ENCODE measurements around the gene KCNH4. TPM values are rescaled to one million over a fixed set of nuclear protein-coding genes. Genes with fewer than 3 reads are reported as not detected.
A peak's percentile ranks its signal among the peaks of the same experiment; 100 is the strongest.

Gene KCNH4
- total and polyA plus RNA-seq, 2 experiments from 2014 or later = not detected

DNA sequence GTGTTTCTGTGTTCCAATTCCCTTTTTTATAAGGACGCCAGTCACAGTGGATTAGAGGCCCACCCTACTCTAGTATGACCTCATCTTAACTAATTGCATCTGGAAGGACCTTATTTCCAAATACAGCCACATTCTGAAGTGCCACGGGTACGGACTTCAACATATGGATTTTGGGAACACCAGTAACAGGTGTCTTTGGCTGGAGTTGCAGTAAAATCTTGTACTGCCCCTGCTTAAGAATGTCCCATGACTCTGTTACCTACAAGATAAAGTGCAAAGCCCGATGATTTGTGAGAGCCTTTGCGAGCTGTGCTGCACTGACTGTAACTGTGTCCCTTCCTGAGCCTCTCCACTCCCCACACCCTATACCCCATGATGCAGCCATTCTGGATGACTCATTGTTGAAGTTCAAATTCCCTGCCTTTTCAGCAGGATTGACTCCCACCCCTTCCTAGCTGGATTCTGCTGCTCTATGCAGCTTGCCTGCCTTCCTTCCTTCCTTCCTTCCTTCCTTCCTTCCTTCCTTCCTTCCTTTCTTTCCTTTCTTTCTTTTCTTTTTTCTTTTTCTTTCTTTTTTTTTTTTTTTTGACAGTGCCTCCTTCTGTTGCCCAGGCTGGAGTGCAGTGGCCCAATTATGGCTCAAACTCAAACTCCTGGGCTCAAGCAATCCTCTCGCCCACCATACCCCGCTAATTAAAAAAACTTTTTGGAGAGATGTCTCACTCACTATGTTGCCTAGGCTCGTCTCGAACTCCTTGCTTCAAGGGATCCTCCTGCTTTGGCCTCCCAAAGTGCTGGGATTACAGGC is 2.2 kb upstream of the KCNH4 start:
- TF ChIP-seq, protein P1, sequence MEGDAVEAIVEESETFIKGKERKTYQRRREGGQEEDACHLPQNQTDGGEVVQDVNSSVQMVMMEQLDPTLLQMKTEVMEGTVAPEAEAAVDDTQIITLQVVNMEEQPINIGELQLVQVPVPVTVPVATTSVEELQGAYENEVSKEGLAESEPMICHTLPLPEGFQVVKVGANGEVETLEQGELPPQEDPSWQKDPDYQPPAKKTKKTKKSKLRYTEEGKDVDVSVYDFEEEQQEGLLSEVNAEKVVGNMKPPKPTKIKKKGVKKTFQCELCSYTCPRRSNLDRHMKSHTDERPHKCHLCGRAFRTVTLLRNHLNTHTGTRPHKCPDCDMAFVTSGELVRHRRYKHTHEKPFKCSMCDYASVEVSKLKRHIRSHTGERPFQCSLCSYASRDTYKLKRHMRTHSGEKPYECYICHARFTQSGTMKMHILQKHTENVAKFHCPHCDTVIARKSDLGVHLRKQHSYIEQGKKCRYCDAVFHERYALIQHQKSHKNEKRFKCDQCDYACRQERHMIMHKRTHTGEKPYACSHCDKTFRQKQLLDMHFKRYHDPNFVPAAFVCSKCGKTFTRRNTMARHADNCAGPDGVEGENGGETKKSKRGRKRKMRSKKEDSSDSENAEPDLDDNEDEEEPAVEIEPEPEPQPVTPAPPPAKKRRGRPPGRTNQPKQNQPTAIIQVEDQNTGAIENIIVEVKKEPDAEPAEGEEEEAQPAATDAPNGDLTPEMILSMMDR (IDR thresholded peaks at IDR 0.05; ENCODE audit: low read depth, low read length) = no peak
- H3K4me3 ChIP-seq = peak overlapping the region; percentile 27

DNA sequence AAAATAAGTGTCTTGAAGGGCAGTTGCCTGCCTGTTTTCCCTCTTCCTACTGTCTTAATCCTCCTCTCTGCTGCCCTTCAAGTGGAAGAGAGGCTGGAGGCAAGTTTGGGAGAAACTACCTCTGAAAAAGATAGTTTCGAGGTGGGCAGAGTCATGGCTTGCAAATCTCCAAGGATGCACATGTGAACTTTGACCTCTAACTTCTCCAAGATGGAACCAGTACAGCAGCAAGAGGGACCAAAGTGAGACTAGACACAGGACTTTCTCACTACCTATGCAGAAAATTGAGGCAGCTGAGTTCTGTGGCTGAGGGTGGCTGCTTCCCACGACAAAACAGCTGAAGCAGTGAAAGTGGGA is 887 bp upstream of the KCNH4 start:
- Histone ChIP-seq H3K4me3 (no peak overlapping the region), H3K27ac (no peak overlapping the region), H3K36me3 (no peaks in the 10 kb centered on the region), H3K9me3 (ENCODE audit: low read depth) (no peaks in the 10 kb centered on the region), H3K4me1 (ENCODE audit: low read depth) (peaks cover 19% of the 10 kb centered on the region), H3K27me3 (peaks cover 56% of the 10 kb centered on the region)
- DNase-seq (ENCODE audit: low read depth in 1 of 2, low spot score in 1 of 2) = no peak
- TF ChIP-seq, protein P1 (IDR thresholded peaks at IDR 0.05; ENCODE audit: low read depth, low read length) = no peak

More for the DNA sequence above, 2.2 kb upstream of the KCNH4 start:
- H3K27ac ChIP-seq = no peak overlapping the region
- H3K27me3 ChIP-seq = peaks cover 55% of the 10 kb centered on the region
- H3K36me3 ChIP-seq = no peaks in the 10 kb centered on the region
- no peaks in the 10 kb centered on the region for H3K9me3 ChIP-seq (ENCODE audit: low read depth)
- peaks cover 19% of the 10 kb centered on the region for H3K4me1 ChIP-seq (ENCODE audit: low read depth)
- peak in 1 of 2 donors; percentile 20 for DNase-seq (ENCODE audit: low read depth in 1 of 2, low spot score in 1 of 2)

DNA sequence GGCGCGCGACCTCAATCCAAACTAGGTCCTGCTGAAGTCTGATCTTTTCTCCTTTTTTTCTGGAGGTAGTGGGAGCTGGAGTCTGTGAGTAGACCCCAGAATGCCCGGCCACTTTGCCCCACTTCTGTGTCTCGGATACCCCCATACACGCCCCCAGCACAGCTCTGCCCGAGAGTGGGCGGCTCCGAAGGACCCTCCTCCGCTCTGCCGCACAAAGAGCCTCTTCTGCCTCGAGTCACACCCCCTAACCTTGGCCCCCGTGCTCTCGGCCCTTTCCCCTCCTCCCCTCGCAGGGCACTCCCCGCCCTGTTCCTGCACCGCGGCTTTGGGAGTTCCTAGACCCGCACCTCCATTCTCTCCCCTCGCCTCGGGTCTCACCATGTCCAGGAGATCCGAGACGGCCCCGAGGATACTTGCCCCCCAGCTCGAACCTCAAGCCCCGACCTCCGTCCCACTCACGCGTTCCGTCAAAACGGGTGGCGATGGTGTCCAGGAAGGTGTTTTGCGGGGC is 476 bp downstream of the KCNH4 start:
- TF ChIP-seq, protein P1 (IDR thresholded peaks at IDR 0.05; ENCODE audit: low read depth, low read length) = no peak
- no peak overlapping the region for H3K27ac ChIP-seq
- H3K4me1 ChIP-seq (ENCODE audit: low read depth) = peaks cover 13% of the 10 kb centered on the region
- H3K36me3 ChIP-seq = no peaks in the 10 kb centered on the region
- H3K9me3 ChIP-seq (ENCODE audit: low read depth) = no peaks in the 10 kb centered on the region
- no peak for DNase-seq (ENCODE audit: low read depth in 1 of 2, low spot score in 1 of 2)
- peak overlapping the region; percentile 17 for H3K4me3 ChIP-seq
- peaks cover 56% of the 10 kb centered on the region for H3K27me3 ChIP-seq

DNA sequence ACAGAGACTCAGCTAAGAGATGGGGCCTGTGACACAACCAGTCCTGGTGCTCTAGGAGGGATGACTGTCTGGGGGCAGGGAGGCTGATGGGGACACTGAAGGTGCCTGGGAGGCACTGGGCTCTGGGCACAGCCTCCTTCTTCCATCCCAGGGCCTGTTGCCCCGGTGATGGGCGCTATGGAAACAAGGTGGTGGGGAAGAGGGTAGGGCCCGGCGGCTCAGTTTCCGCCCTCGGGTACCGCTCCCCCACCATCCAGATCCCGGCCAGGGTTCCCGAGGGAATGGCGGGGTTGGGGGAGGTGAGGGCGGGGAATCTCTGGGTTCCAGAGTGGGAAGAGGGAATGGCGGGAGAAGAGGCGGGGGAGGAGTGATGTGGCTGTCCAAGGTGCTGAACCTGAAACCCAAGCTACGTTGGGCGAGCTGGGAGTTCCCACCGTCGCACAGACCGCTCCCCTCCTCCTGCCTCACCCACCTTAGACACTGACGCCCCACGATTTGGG is 981 bp downstream of the KCNH4 start:
- DNase-seq (ENCODE audit: low read depth in 1 of 2, low spot score in 1 of 2) = peak; percentile 57 to 88
- no peaks in the 10 kb centered on the region for H3K9me3 ChIP-seq (ENCODE audit: low read depth)
- H3K27ac ChIP-seq = no peak overlapping the region
- H3K27me3 ChIP-seq = peaks cover 56% of the 10 kb centered on the region
- no peak overlapping the region for H3K4me3 ChIP-seq
- peaks cover 10% of the 10 kb centered on the region for H3K4me1 ChIP-seq (ENCODE audit: low read depth)
- H3K36me3 ChIP-seq = no peaks in the 10 kb centered on the region
- TF ChIP-seq, protein P1 (IDR thresholded peaks at IDR 0.05; ENCODE audit: low read depth, low read length) = no peak

DNA sequence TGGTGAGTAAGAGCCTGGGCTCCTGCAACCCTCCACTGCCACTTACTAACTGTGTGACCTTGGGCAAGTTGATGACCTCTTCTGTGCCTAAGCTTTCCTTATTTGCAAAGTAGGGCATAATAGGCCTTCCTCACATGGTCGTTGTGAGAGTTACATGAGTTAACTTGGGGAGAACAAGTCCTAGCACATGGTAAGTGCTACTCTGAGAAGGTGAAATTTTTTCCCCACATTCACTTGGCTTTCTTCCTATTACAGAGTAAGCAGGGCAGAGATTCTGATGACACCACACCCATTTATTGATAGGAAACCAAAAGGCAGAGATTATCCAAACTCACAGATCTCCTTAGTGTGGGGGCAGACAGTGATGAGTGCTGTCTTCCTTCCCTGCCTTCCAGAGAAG is 1.6 kb downstream of the KCNH4 start:
- H3K36me3 ChIP-seq = no peaks in the 10 kb centered on the region
- no peak for DNase-seq (ENCODE audit: low read depth in 1 of 2, low spot score in 1 of 2)
- no peak overlapping the region for H3K4me3 ChIP-seq
- H3K27me3 ChIP-seq = peaks cover 56% of the 10 kb centered on the region
- TF ChIP-seq, protein P1 (IDR thresholded peaks at IDR 0.05; ENCODE audit: low read depth, low read length) = no peak
- H3K4me1 ChIP-seq (ENCODE audit: low read depth) = peaks cover 10% of the 10 kb centered on the region
- no peak overlapping the region for H3K27ac ChIP-seq
- H3K9me3 ChIP-seq (ENCODE audit: low read depth) = no peaks in the 10 kb centered on the region
